SW 1271 (cell line): ENCODE results near the gene UTP11.
"Not testable (repeated sequence)": the region's sequence is repeated elsewhere in the genome, so short reads cannot be mapped to it uniquely, and the experiment has no call there.

Experiments used
- DNase-seq, 2 experiments: peaks; one replicate each; lab custom pipeline; 2025; lab: John Stamatoyannopoulos, UW

The UTP11 gene

GRCh38 chr1:38012363-38013226, at the start of gene UTP11:
Gene UTP11, plus strand, starts transcription at chr1:38012734. Its CDS starts 69 bp downstream, at chr1:38012803.
- peak; percentile 92 to 99 for DNase-seq

GRCh38 chr1:37964106-37964505, 48.4 kb upstream of the UTP11 start:
- DNase-seq, result not testable (repeated sequence)

GRCh38 chr1:37965301-37965700, 47.2 kb upstream of the UTP11 start:
- no peak for DNase-seq

GRCh38 chr1:37973684-37974083, 38.9 kb upstream of the UTP11 start:
- not testable (repeated sequence) for DNase-seq

GRCh38 chr1:37974567-37974966, 38.0 kb upstream of the UTP11 start:
- DNase-seq, result no peak

- peak; percentile 25 to 26 for DNase-seq
Measured at GRCh38 chr1:37975083-37975482, 37.5 kb upstream of the UTP11 start.

GRCh38 chr1:37978541-37978940, 34.0 kb upstream of the UTP11 start:
- DNase-seq, result no peak

GRCh38 chr1:37983546-37983945, 29.0 kb upstream of the UTP11 start:
- DNase-seq, result no peak

GRCh38 chr1:37987679-37988078, 24.9 kb upstream of the UTP11 start:
- DNase-seq, result no peak

GRCh38 chr1:37989361-37989930, 23.1 kb upstream of the UTP11 start:
- DNase-seq, result no peak

- DNase-seq, result no peak
Measured at GRCh38 chr1:37994886-37995566, 17.5 kb upstream of the UTP11 start.

- DNase-seq, result no peak
Measured at GRCh38 chr1:37995751-37996345, 16.7 kb upstream of the UTP11 start.

- DNase-seq, result no peak
Measured at GRCh38 chr1:37997256-37998088, 15.1 kb upstream of the UTP11 start.

GRCh38 chr1:37998089-37998808, 14.3 kb upstream of the UTP11 start:
- no peak for DNase-seq

- DNase-seq, result no peak
Measured at GRCh38 chr1:37998913-37999429, 13.6 kb upstream of the UTP11 start.

- DNase-seq, result peak; percentile 41 to 64
Measured at GRCh38 chr1:37999430-38000232, 12.9 kb upstream of the UTP11 start.

GRCh38 chr1:38000233-38000528, 12.4 kb upstream of the UTP11 start:
- no peak for DNase-seq

GRCh38 chr1:38000529-38001455, 11.7 kb upstream of the UTP11 start:
- DNase-seq, result peak in 1 of 2 experiments; percentile 29
